GM18511 (cell line): ENCODE data around the gene CDC42EP3.

Source experiments
- ATAC-seq: cut with Tn5 transposase; IDR thresholded peaks from one replicate; pipeline ENCODE4 v1.9.1; 2021; ENCODE audit warnings: mild to moderate bottlenecking, moderate library complexity; ENCODE audit not compliant: unreplicated experiment

Gene CDC42EP3

GRCh38 chr2:37671009-37671815 lies at the start of gene CDC42EP3:
TSS of gene CDC42EP3 (minus strand) at chr2:37671642. CDS start at chr2:37646587, 25,055 bp downstream.
- ATAC-seq, result peak; percentile 57

- no peak for ATAC-seq
Observed at GRCh38 chr2:37721201-37721560, 49.7 kb upstream of the CDC42EP3 start.

- ATAC-seq, result no peak
Observed at GRCh38 chr2:37720533-37721200, 49.2 kb upstream of the CDC42EP3 start.

- no peak for ATAC-seq
Observed at GRCh38 chr2:37718515-37719161, 47.2 kb upstream of the CDC42EP3 start.

GRCh38 chr2:37713258-37713700 lies 41.8 kb upstream of the CDC42EP3 start:
- ATAC-seq, result peak; percentile 66

- no peak for ATAC-seq
Observed at GRCh38 chr2:37711831-37712230, 40.4 kb upstream of the CDC42EP3 start.

GRCh38 chr2:37711308-37711731 lies 39.9 kb upstream of the CDC42EP3 start:
- peak; percentile 73 for ATAC-seq

GRCh38 chr2:37709111-37709510 lies 37.7 kb upstream of the CDC42EP3 start:
- ATAC-seq, result no peak

GRCh38 chr2:37708146-37708545 lies 36.7 kb upstream of the CDC42EP3 start:
- ATAC-seq, result no peak

- ATAC-seq, result no peak
Observed at GRCh38 chr2:37707393-37707792, 36.0 kb upstream of the CDC42EP3 start.

GRCh38 chr2:37706334-37707183 lies 35.1 kb upstream of the CDC42EP3 start:
- no peak for ATAC-seq

GRCh38 chr2:37705191-37705590 lies 33.7 kb upstream of the CDC42EP3 start:
- ATAC-seq, result no peak

- no peak for ATAC-seq
Observed at GRCh38 chr2:37698931-37699481, 27.6 kb upstream of the CDC42EP3 start.

GRCh38 chr2:37695336-37695735 lies 23.9 kb upstream of the CDC42EP3 start:
- ATAC-seq, result no peak

GRCh38 chr2:37692711-37693110 lies 21.3 kb upstream of the CDC42EP3 start:
- no peak for ATAC-seq

- ATAC-seq, result no peak
Observed at GRCh38 chr2:37689751-37690150, 18.3 kb upstream of the CDC42EP3 start.

- ATAC-seq, result no peak
Observed at GRCh38 chr2:37688771-37689468, 17.5 kb upstream of the CDC42EP3 start.

- ATAC-seq, result no peak
Observed at GRCh38 chr2:37686792-37687526, 15.5 kb upstream of the CDC42EP3 start.

GRCh38 chr2:37684809-37685208 lies 13.4 kb upstream of the CDC42EP3 start:
- ATAC-seq, result no peak
